ENCODE results near the gene NOL3. TPM values are rescaled to one million over a fixed set of nuclear protein-coding genes. Genes with fewer than 3 reads are reported as not detected.

NOL3 gene
- total and polyA plus RNA-seq, 2 of the 4 experiments (the other 2 are of a cell fraction) = 6.1 to 17.2 TPM

- no peak overlapping the region for H3K14ac ChIP-seq (replicated peaks; ENCODE audit: low read depth, low read length)
- 0 out of 2 replicates have a peak overlapping the region, but pooled peaks have one; percentile 9 for H3K4me2 ChIP-seq (ENCODE audit: low read depth, low read length)
- H2BK5ac ChIP-seq (ENCODE audit: low read depth, low read length, poor library complexity, severe bottlenecking) = no peak overlapping the region
- CTCF ChIA-PET = no interaction called here
- in situ Hi-C loops (cut with MboI; ENCODE audit: low sequenced_read_pairs) = no loop called here
- intact Hi-C loops (cut with micrococcal nuclease) = loop anchor here (10.0 kb wide), 1 partner anchor 172 kb away; no protein-coding TSS in a partner anchor
- H3K4me3 ChIP-seq (ENCODE audit: insufficient read depth, low read depth, low read length) = no peak overlapping the region
- no peak overlapping the region for H3K56ac ChIP-seq (ENCODE audit: extremely low read depth, insufficient read depth, low read length)
- no peak overlapping the region for H3K4ac ChIP-seq (ENCODE audit: low read depth, low read length)
- dilution Hi-C loops (cut with HindIII; ENCODE audit: low sequenced_read_pairs, unreplicated experiment) = no loop called here
- no peak overlapping the region for H2BK120ac ChIP-seq (ENCODE audit: low read depth, low read length)
- TF ChIP-seq, protein P1, sequence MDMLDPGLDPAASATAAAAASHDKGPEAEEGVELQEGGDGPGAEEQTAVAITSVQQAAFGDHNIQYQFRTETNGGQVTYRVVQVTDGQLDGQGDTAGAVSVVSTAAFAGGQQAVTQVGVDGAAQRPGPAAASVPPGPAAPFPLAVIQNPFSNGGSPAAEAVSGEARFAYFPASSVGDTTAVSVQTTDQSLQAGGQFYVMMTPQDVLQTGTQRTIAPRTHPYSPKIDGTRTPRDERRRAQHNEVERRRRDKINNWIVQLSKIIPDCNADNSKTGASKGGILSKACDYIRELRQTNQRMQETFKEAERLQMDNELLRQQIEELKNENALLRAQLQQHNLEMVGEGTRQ (IDR thresholded peaks at IDR 0.05; ENCODE audit: low read depth, low read length) = no peak
- no peak for TF ChIP-seq SMC3 (IDR thresholded peaks at IDR 0.05; ENCODE audit: low read depth, low read length)
- peaks cover 13 to 17% of the 10 kb centered on the region in 2 experiments for H3K79me1 ChIP-seq (ENCODE audit: low read depth in 1 of 2, low read length in 2 of 2)
- no peak overlapping the region for H4K91ac ChIP-seq (ENCODE audit: insufficient read depth, low read depth, low read length)
- no TSS peak for BruUV-seq (replicated peaks)
- H3K9me3 ChIP-seq (ENCODE audit: control insufficient read depth, insufficient read depth, low read length) = no peaks in the 10 kb centered on the region
- no peaks in the 10 kb centered on the region for H3K27me3 ChIP-seq (ENCODE audit: control insufficient read depth, insufficient read depth, low read length)
- peak overlapping the region; percentile 29 for H2AK9ac ChIP-seq (replicated peaks; ENCODE audit: low read depth, low read length, poor library complexity)
- WGBS, 2 experiments (ENCODE audit: extremely low coverage in 2 of 2, insufficient read length in 1 of 2) = 24% methylated on average over 2 of the region's 5 CpGs; no CpG with 5 or more reads in 1 of the 2 experiments
- no peak overlapping the region for H3K9ac ChIP-seq (ENCODE audit: low read depth, low read length)
- POLR2A ChIA-PET (ENCODE audit: unreplicated experiment) = no interaction called here
- no peak overlapping the region for H4K8ac ChIP-seq (ENCODE audit: low read depth in 2 of 2, low read length in 2 of 2)
- peaks cover 20% of the 10 kb centered on the region for H3K9me1 ChIP-seq (ENCODE audit: insufficient read depth, low read length)
- H2BK15ac ChIP-seq (ENCODE audit: low read depth, low read length) = no peak overlapping the region
- no peak overlapping the region for H4K5ac ChIP-seq (ENCODE audit: low read depth, low read length)
- no peak overlapping the region for H3K23ac ChIP-seq (ENCODE audit: low read depth, low read length)
- no peak overlapping the region for H3K27ac ChIP-seq (ENCODE audit: insufficient read depth, low read length)
- H2AFZ ChIP-seq (replicated peaks; ENCODE audit: low read length, poor library complexity) = peak overlapping the region; percentile 23
- ATAC-seq (ENCODE audit: low read depth) = no peak
- H3K36me3 ChIP-seq (ENCODE audit: control insufficient read depth, insufficient read depth, low read length) = no peaks in the 10 kb centered on the region
- no peak overlapping the region for H2AK5ac ChIP-seq (ENCODE audit: low read depth, low read length)
- H4K20me1 ChIP-seq (ENCODE audit: insufficient read depth, low read length) = peaks cover 6% of the 10 kb centered on the region
- H3K4me1 ChIP-seq (ENCODE audit: control insufficient read depth, insufficient read depth, low read length) = peaks cover 13% of the 10 kb centered on the region
- DNase-seq = no peak
- no peak overlapping the region for H3K18ac ChIP-seq (ENCODE audit: low read depth, low read length)
- no peak overlapping the region for H2BK20ac ChIP-seq (ENCODE audit: low read depth, low read length)
These were observed 16.2 kb downstream of the NOL3 start for GRCh38 chr16:67186550-67186950.
